Sigmoid colon (tissue), 4 donors: ENCODE data around the gene NCOR1.

Experiments
- EP300 ChIP-seq, 4 donors: sonication (generic); formaldehyde crosslinking; IDR thresholded peaks; one replicate each; pipeline ENCODE4 v1.6.1; 2017; ENCODE audit warnings: antibody characterized with exemption in 4 of 4
- POLR2A ChIP-seq, 2 donors: fragments of 450-650 bp; IDR thresholded peaks; one replicate each; pipeline ENCODE4 v1.6.1; 2016; ENCODE audit warnings: antibody characterized with exemption in 2 of 2, mild to moderate bottlenecking in 2 of 2, moderate library complexity in 2 of 2
- POLR2AphosphoS5 ChIP-seq, 4 donors: sonication (generic); formaldehyde crosslinking; IDR thresholded peaks; one replicate each; pipeline ENCODE4 v1.6.1; 2017; ENCODE audit warnings: antibody characterized with exemption in 4 of 4
- TF ChIP-seq, protein P1 (sequence below), 4 experiments: fragments of 450-650 bp in 3 of 4; fragments of 200-600 bp in 1 of 4; IDR thresholded peaks; one replicate each; pipeline ENCODE4 v1.5.1; 2016 to 2019; ENCODE audit warnings: antibody characterized with exemption in 4 of 4, mild to moderate bottlenecking in 3 of 4, moderate library complexity in 2 of 4

DNA sequence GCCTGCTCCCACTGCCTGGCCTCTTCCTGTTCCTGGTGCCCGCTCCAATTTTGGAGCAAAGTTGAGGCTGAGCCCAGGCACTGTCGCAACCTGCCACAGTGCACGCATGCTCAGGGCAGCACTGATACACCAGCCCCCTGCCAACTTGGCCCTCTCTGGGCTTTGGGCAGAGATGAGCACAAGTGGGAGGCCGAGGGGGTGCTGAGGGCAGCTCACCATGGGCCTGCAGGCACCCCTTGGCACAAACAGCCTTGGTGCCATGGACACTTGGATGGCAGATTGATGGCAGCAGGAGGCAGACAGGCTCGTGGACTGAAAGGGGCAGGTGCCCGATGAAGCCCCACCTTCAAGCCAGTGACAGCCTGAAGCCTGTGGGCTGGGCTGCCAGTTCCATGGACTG, 44.6 kb upstream of the NCOR1 start:
- TF ChIP-seq, protein P1, sequence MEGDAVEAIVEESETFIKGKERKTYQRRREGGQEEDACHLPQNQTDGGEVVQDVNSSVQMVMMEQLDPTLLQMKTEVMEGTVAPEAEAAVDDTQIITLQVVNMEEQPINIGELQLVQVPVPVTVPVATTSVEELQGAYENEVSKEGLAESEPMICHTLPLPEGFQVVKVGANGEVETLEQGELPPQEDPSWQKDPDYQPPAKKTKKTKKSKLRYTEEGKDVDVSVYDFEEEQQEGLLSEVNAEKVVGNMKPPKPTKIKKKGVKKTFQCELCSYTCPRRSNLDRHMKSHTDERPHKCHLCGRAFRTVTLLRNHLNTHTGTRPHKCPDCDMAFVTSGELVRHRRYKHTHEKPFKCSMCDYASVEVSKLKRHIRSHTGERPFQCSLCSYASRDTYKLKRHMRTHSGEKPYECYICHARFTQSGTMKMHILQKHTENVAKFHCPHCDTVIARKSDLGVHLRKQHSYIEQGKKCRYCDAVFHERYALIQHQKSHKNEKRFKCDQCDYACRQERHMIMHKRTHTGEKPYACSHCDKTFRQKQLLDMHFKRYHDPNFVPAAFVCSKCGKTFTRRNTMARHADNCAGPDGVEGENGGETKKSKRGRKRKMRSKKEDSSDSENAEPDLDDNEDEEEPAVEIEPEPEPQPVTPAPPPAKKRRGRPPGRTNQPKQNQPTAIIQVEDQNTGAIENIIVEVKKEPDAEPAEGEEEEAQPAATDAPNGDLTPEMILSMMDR (IDR thresholded peaks at IDR 0.05) = no peak
- TF ChIP-seq POLR2A (IDR thresholded peaks at IDR 0.05) = no peak
- no peak for TF ChIP-seq EP300 (IDR thresholded peaks at IDR 0.05)
- TF ChIP-seq POLR2AphosphoS5 (IDR thresholded peaks at IDR 0.05) = no peak
